Gastroesophageal sphincter (tissue), 4 donors: Measurements from ENCODE around the gene CES2. TPM values are rescaled to one million over a fixed set of nuclear protein-coding genes. Genes with fewer than 3 reads are reported as not detected.

Source experiments
- ATAC-seq: fragments of 150-250 bp; one replicate; pipeline ENCODE4 v1.9.1; 2016; ENCODE audit warnings: mild to moderate bottlenecking, moderate library complexity
- H3K27ac ChIP-seq, 4 donors: fragments of 200-600 bp; sonication (generic) in 3 of 4; 1 replicate in 3 of 4; 2 replicates in 1 of 4; pipeline ENCODE4 v1.5.1; 2016 to 2019
- H3K27me3 ChIP-seq: fragments of 200-600 bp; sonication (generic); one replicate; pipeline ENCODE4 v1.5.1; 2019
- H3K36me3 ChIP-seq, 2 donors: fragments of 200-600 bp; sonication (generic); one replicate each; pipeline ENCODE4 v1.5.1; 2019; ENCODE audit warnings: control low read depth in 1 of 2
- H3K4me1 ChIP-seq, 3 donors: fragments of 200-600 bp; sonication (generic); 1 replicate in 2 of 3; 2 replicates in 1 of 3; pipeline ENCODE4 v1.5.1; 2016 to 2019; ENCODE audit warnings: control low read depth in 2 of 3
- H3K4me3 ChIP-seq, 2 donors: fragments of 200-600 bp; sonication (generic); one replicate each; pipeline ENCODE4 v1.5.1; 2019; ENCODE audit warnings: mild to moderate bottlenecking in 1 of 2, moderate library complexity in 1 of 2
- H3K9me3 ChIP-seq, 3 donors: fragments of 200-600 bp; sonication (generic); one replicate each; pipeline ENCODE4 v1.5.1; 2017 to 2019; ENCODE audit warnings: control low read depth in 2 of 3
- CTCF ChIP-seq, 4 experiments: fragments of 200-600 bp in 2 of 4; fragments of 450-650 bp in 2 of 4; sonication (generic) in 1 of 4; IDR thresholded peaks; one replicate each; pipeline ENCODE4 v1.5.1; 2017 to 2019; ENCODE audit warnings: antibody characterized with exemption in 4 of 4, mild to moderate bottlenecking in 2 of 4, moderate library complexity in 2 of 4
- EP300 ChIP-seq: sonication (generic); formaldehyde crosslinking; IDR thresholded peaks from one replicate; pipeline ENCODE4 v1.6.1; 2017; ENCODE audit warnings: antibody characterized with exemption, mild to moderate bottlenecking
- POLR2A ChIP-seq, 2 donors: fragments of 450-650 bp; IDR thresholded peaks; one replicate each; pipeline ENCODE4 v1.6.1; 2017; ENCODE audit warnings: antibody characterized with exemption in 2 of 2, mild to moderate bottlenecking in 2 of 2, moderate library complexity in 1 of 2
- POLR2AphosphoS5 ChIP-seq: sonication (generic); formaldehyde crosslinking; IDR thresholded peaks from one replicate; pipeline ENCODE4 v1.6.1; 2017; ENCODE audit warnings: antibody characterized with exemption
- WGBS, 2 donors: methylation state at CpG; one replicate each; pipeline ENCODE4 v1.1.5; 2018; ENCODE audit warnings: low coverage in 1 of 2; 5-methylcytosine and 5-hydroxymethylcytosine counted together
- total RNA-seq, 4 donors: library from RNA; depleted of rRNA; stranded (reverse); fragments of >200 nt; gene quantifications; one replicate each; pipeline ENCODE4 v1.1.0, GENCODE V29; 2016

Gene CES2
- total RNA-seq, 4 donors from 2014 or later, result 25.9 to 32.6 (median 26.3) TPM

GRCh38 chr16:66946541-66946940 lies 11.2 kb downstream of the CES2 start:
- Histone ChIP-seq H3K9me3 (no peaks in the 10 kb centered on the region), H3K27ac (no peak overlapping the region), H3K36me3 (peaks cover 0 to 26% of the 10 kb centered on the region in 2 donors), H3K4me1 (peaks cover 0 to 27% (median 9%) of the 10 kb centered on the region in 3 donors), H3K27me3 (no peaks in the 10 kb centered on the region), H3K4me3 (no peak overlapping the region)
- WGBS, 2 donors, result 25 to 73% methylated on average over 1 of the region's 7 CpGs
- no peak for ATAC-seq
- TF ChIP-seq POLR2A (IDR thresholded peaks at IDR 0.05) (no peak), CTCF (IDR thresholded peaks at IDR 0.05) (no peak), POLR2AphosphoS5 (no peak), EP300 (no peak)

GRCh38 chr16:66946974-66947301 lies 11.6 kb downstream of the CES2 start:
- Histone ChIP-seq H3K27me3 (peaks cover 1% of the 10 kb centered on the region), H3K9me3 (no peaks in the 10 kb centered on the region), H3K4me1 (peaks cover 0 to 27% (median 9%) of the 10 kb centered on the region in 3 donors), H3K27ac (peak overlapping the region in 1 of 4 donors; percentile 23), H3K4me3 (no peak overlapping the region), H3K36me3 (peaks cover 0 to 22% of the 10 kb centered on the region in 2 donors)
- TF ChIP-seq POLR2AphosphoS5, result no peak
- no peak for TF ChIP-seq CTCF (IDR thresholded peaks at IDR 0.05)
- TF ChIP-seq POLR2A (IDR thresholded peaks at IDR 0.05), result no peak
- TF ChIP-seq EP300, result no peak
- ATAC-seq, result no peak
- WGBS, 2 donors, result 14 to 32% methylated on average over 5 of the region's 5 CpGs

GRCh38 chr16:66947302-66948065 lies 12.2 kb downstream of the CES2 start:
- no peaks in the 10 kb centered on the region for H3K9me3 ChIP-seq
- peaks cover 6% of the 10 kb centered on the region for H3K27me3 ChIP-seq
- peak overlapping the region; percentile 52 to 58 for H3K4me3 ChIP-seq
- 0 to 14% methylated on average over 1 of the region's 23 CpGs for WGBS, 2 donors
- H3K27ac ChIP-seq, result peak overlapping the region in 2 of 4 donors; percentile 23 to 41
- TF ChIP-seq POLR2A (IDR thresholded peaks at IDR 0.05), result no peak
- TF ChIP-seq CTCF (IDR thresholded peaks at IDR 0.05), result peak in 3 of 4 experiments; percentile 91 to 95 (median 93)
- H3K4me1 ChIP-seq, result peaks cover 0 to 27% (median 9%) of the 10 kb centered on the region in 3 donors
- peaks cover 0 to 17% of the 10 kb centered on the region in 2 donors for H3K36me3 ChIP-seq
- peak; percentile 75 for ATAC-seq

GRCh38 chr16:66948134-66948836 lies 13.0 kb downstream of the CES2 start:
- Histone ChIP-seq H3K4me3 (peak overlapping the region; percentile 52 to 58), H3K9me3 (no peaks in the 10 kb centered on the region), H3K27ac (peak overlapping the region in 1 of 4 donors; percentile 41), H3K27me3 (peaks cover 6% of the 10 kb centered on the region), H3K4me1 (peaks cover 0 to 27% (median 9%) of the 10 kb centered on the region in 3 donors), H3K36me3 (peaks cover 0 to 9% of the 10 kb centered on the region in 2 donors)
- TF ChIP-seq CTCF (IDR thresholded peaks at IDR 0.05) (no peak), EP300 (no peak), POLR2AphosphoS5 (no peak), POLR2A (IDR thresholded peaks at IDR 0.05) (no peak)
- peak; percentile 56 for ATAC-seq
- 0% methylated on average over 1 of the region's 44 CpGs; no CpG with 5 or more reads in 1 of the 2 donors for WGBS, 2 donors
